K562 (cell line): ENCODE data around the gene MERTK. TPM values are rescaled to one million over a fixed set of nuclear protein-coding genes. Genes with fewer than 3 reads are reported as not detected.
"Not testable (repeated sequence)": the region's sequence is repeated elsewhere in the genome, so short reads cannot be mapped to it uniquely, and the experiment has no call there.

Experiments used
- ATAC-seq: fragments of 200-7000 bp; cut with Tn5 transposase; 3 replicates; pipeline ENCODE4 v1.9.1; 2020; ENCODE audit warnings: moderate library complexity
- BruUV-seq: library from RNA; stranded (reverse); fragments of 400-500 nt; replicated peaks from 2 replicates; lab custom pipeline; 2021; lab: Mats Ljungman, UMichigan
- CTCF ChIA-PET: fragments of 300-600 bp; formaldehyde crosslinking; extraction: SDS; loops from one replicate; lab custom pipeline; 2021; ENCODE audit warnings: low intra/inter-chr PET ratio; lab: Yijun Ruan, JAX
- POLR2A ChIA-PET: fragments of 300-600, 350-650 bp; sonication (Branson Sonifier 250); formaldehyde crosslinking; extraction: SDS; loops from one replicate; lab custom pipeline; 2021; ENCODE audit warnings: antibody characterized with exemption, inconsistent platforms; lab: Yijun Ruan, JAX
- DNase-seq, 4 experiments: peaks; one replicate each; pipeline versions ENCODE4 v3.0.0 to v3.0.0-alpha.2; 2011 to 2018; ENCODE audit warnings: low spot score in 3 of 4, mixed read lengths in 3 of 4; ENCODE audit errors: extremely low read depth in 1 of 4
- FAIRE-seq: peaks from 2 replicates; lab custom pipeline; 2011; peaks lifted over from hg19 to GRCh38; lab: Jason Lieb, UNC
- H2AFZ ChIP-seq: 2 replicates; pipeline ENCODE4 v1.6.0; 2011; ENCODE audit warnings: low read depth, low read length, control low read depth, inconsistent platforms
- H3K27ac ChIP-seq: fragments of 200-600 bp; 3 replicates; pipeline ENCODE4 v1.8.0; 2011; ENCODE audit warnings: low read depth, mild to moderate bottlenecking, control low read depth, inconsistent platforms, low read length, moderate library complexity, mixed read lengths; ENCODE audit errors: extremely low read depth
- H3K27me3 ChIP-seq, 2 experiments: fragments of 300-600 bp in 1 of 2; 2 replicates in 1 of 2; 3 replicates in 1 of 2; pipeline versions ENCODE4 v1.6.0 to v1.8.0; 2011; ENCODE audit warnings: inconsistent platforms in 2 of 2, low read length in 2 of 2, mild to moderate bottlenecking in 1 of 2, mixed read lengths in 1 of 2, moderate library complexity in 1 of 2; ENCODE audit not compliant: control insufficient read depth in 2 of 2, insufficient read depth in 2 of 2
- H3K36me3 ChIP-seq: fragments of 300-600 bp; 3 replicates; pipeline ENCODE4 v1.8.0; 2011; ENCODE audit warnings: mild to moderate bottlenecking, low read length, inconsistent platforms; ENCODE audit not compliant: control insufficient read depth, insufficient read depth
- H3K4me1 ChIP-seq, 2 experiments: fragments of 200-600 bp in 1 of 2; replicated peaks in 1 of 2; 2 replicates in 1 of 2; 3 replicates in 1 of 2; pipeline versions ENCODE4 v1.5.1 to v1.8.0; 2011; ENCODE audit warnings: inconsistent platforms in 2 of 2, low read length in 2 of 2, mild to moderate bottlenecking in 1 of 2, mixed read lengths in 1 of 2, moderate library complexity in 1 of 2; ENCODE audit not compliant: control insufficient read depth in 2 of 2, insufficient read depth in 2 of 2
- H3K4me2 ChIP-seq: 2 replicates; pipeline ENCODE4 v1.6.1; 2011; ENCODE audit warnings: low read length, control low read depth, inconsistent platforms, mixed read lengths; ENCODE audit not compliant: insufficient read depth
- H3K4me3 ChIP-seq: fragments of 200-600 bp; sonication (generic), shearing (Covaris generic); 2 replicates; pipeline ENCODE4 v1.5.1; 2016; ENCODE audit warnings: control low read depth, inconsistent platforms
- H3K79me2 ChIP-seq: fragments of 200-600 bp; 3 replicates; pipeline ENCODE4 v1.8.0; 2011; ENCODE audit warnings: low read length, inconsistent platforms; ENCODE audit not compliant: control insufficient read depth, insufficient read depth
- H3K9ac ChIP-seq, 2 experiments: 2 replicates each; pipeline versions ENCODE4 v1.6.0 to v1.6.1; 2011; ENCODE audit warnings: low read depth in 2 of 2, low read length in 2 of 2, control low read depth in 1 of 2, inconsistent platforms in 1 of 2, mild to moderate bottlenecking in 1 of 2, mixed read lengths in 1 of 2; ENCODE audit not compliant: insufficient read depth in 1 of 2
- H3K9me1 ChIP-seq: one replicate; pipeline ENCODE4 v1.6.0; 2011; ENCODE audit warnings: inconsistent platforms, mild to moderate bottlenecking, low read length, moderate library complexity; ENCODE audit not compliant: control insufficient read depth, insufficient read depth
- H3K9me3 ChIP-seq: replicated peaks from 2 replicates; pipeline ENCODE4 v1.5.1; 2011; ENCODE audit warnings: low read depth, low read length, inconsistent platforms; ENCODE audit not compliant: control insufficient read depth, insufficient read depth
- H4K20me1 ChIP-seq: replicated peaks from 2 replicates; pipeline ENCODE4 v1.6.1; 2011; ENCODE audit warnings: low read length, inconsistent platforms, mixed read lengths; ENCODE audit not compliant: control insufficient read depth, insufficient read depth
- KAT8 ChIP-seq: fragments of 450-650 bp; IDR thresholded peaks from 2 replicates; pipeline ENCODE4 v1.6.1; 2016; ENCODE audit warnings: low read depth, mild to moderate bottlenecking
- MTA2 ChIP-seq: fragments of 450-650 bp; IDR thresholded peaks from 2 replicates; pipeline ENCODE4 v1.6.1; 2016; ENCODE audit warnings: low read depth
- ZC3H4 ChIP-seq: sonication (generic); formaldehyde crosslinking; IDR thresholded peaks from 2 replicates; pipeline ENCODE4 v1.9.0; 2021; ENCODE audit warnings: missing genetic modification reagents, borderline replicate concordance
- ZEB2 ChIP-seq: fragments of 450-650 bp; IDR thresholded peaks from 2 replicates; pipeline ENCODE4 v1.6.1; 2016
- WGBS: fragments of 100-300 bp; shearing (Covaris generic); methylation state at CpG from one replicate; pipeline ENCODE4 v1.1.6; 2016; ENCODE audit warnings: low coverage, mixed read lengths; ENCODE audit not compliant: insufficient coverage; ENCODE audit errors: missing lambda C conversion rate; 5-methylcytosine and 5-hydroxymethylcytosine counted together
- in situ Hi-C: fragments of 300-500 bp; cut with MboI; formaldehyde crosslinking; loops from 4 replicates; pipeline ENCODE4 v1.15.0; 2018; ENCODE audit warnings: inconsistent platforms, mixed read lengths
- intact Hi-C: fragments of 100-400 bp; cut with micrococcal nuclease; formaldehyde crosslinking; loops from 2 replicates; pipeline ENCODE4 v1.14.2; 2022
- polyA plus RNA-seq, 8 experiments: library from polyadenylated mRNA; depleted of rRNA in 4 of 8; stranded (reverse) in 5 of 8; unstranded in 3 of 8; fragments of >200 nt; fragmentation: Nextera tagmentation in 2 of 8; fragmentation: Illumina TruSeq in 1 of 8; extraction: Ambion mirVana in 2 of 8; extraction: Trizol in 1 of 8; gene quantifications; 2 replicates each; pipeline versions ENCODE4 v1.2.1 to v1.2.3, GENCODE V29; 2011 to 2014; ENCODE audit warnings: inconsistent platforms in 1 of 8, missing spikeins in 1 of 8
- total RNA-seq, 7 experiments: library from RNA; depleted of rRNA in 6 of 7; stranded (reverse); fragments of >200 nt in 6 of 7; fragmentation: Illumina TruSeq in 2 of 7; extraction: Trizol in 2 of 7; gene quantifications; 2 replicates each; pipeline versions ENCODE4 v1.2.1 to v1.2.3, GENCODE V29; 2011 to 2021; ENCODE audit warnings: low replicate concordance in 1 of 7

The MERTK gene
- total and polyA plus RNA-seq, 9 of the 15 experiments (the other 6 are each of a cell fraction or from before 2014, with no cell fraction given), result 0.23 to 1.6 (median 0.74) TPM

DNA sequence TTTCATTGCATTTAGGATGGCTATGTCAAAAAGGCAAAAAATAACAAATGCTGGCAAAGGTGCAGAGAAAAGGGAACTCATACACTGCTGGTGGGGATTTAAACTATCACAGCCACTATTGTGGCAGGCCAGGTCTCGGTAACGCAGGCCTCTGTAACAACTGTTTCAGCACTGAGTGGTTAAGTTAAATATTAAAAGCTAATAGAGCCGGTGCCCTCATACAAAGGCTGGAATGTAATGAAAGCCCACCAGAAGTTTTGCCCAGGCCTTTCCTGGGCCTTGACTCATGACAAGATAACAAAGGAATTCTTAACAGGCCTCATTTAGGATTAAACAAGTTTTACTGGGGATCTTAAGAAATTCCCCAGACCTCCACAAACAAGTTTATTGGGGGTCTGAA lies 10.7 kb downstream of the MERTK start:
- 19% methylated on average over 3 of the region's 3 CpGs for WGBS
- no peaks in the 10 kb centered on the region for H3K27me3 ChIP-seq
- POLR2A ChIA-PET, result no interaction called here
- intact Hi-C loops (no loop called here), in situ Hi-C loops (loop anchor here (5.0 to 10.0 kb wide), 2 partner anchors 123 to 676 kb away; partner anchors contain the start of gene CHCHD5)
- no peaks in the 10 kb centered on the region for H4K20me1 ChIP-seq
- no peak for ATAC-seq
- FAIRE-seq, result no peak
- TF ChIP-seq MTA2 (no peak), ZC3H4 (CRISPR knock-in tag) (no peak), KAT8 (no peak), ZEB2 (no peak)
- CTCF ChIA-PET, result no interaction called here
- no peaks in the 10 kb centered on the region for H3K9me1 ChIP-seq
- H2AFZ ChIP-seq, result no peak overlapping the region
- no peak overlapping the region for H3K4me3 ChIP-seq
- H3K36me3 ChIP-seq, result no peaks in the 10 kb centered on the region
- no peaks in the 10 kb centered on the region for H3K9me3 ChIP-seq
- H3K27ac ChIP-seq, result no peak overlapping the region
- DNase-seq, result no peak
- BruUV-seq, result no TSS peak
- H3K9ac ChIP-seq, result no peak overlapping the region
- H3K4me2 ChIP-seq, result no peak overlapping the region
- H3K4me1 ChIP-seq, result peaks cover 6 to 19% of the 10 kb centered on the region in 2 experiments; a peak in 3 of 5 replicates
- no peaks in the 10 kb centered on the region for H3K79me2 ChIP-seq

DNA sequence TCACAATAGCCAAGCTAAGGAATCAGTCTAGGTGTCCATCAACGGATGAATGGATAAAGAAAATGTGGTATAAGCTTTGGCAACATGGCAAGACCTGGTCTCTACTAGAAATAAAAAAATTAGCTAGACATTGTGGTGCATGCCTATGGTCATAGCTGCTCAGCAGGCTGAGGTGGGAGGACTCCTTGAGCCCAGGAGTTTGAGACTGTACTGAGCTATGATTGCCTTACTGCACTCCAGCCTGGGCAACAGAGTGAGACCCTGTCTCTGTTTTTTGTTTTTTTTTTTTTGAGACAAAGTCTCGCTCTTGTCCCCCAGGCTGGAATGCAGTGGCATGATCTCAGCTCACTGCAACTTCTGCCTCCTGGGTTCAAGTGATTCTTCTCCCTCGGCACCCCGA lies 11.6 kb downstream of the MERTK start:
- in situ Hi-C loops, result loop anchor here (5.0 to 10.0 kb wide), 2 partner anchors 122 to 675 kb away; partner anchors contain the start of gene CHCHD5
- H3K4me3 ChIP-seq, H3K9ac ChIP-seq, H3K36me3 ChIP-seq, DNase-seq, ATAC-seq, H3K4me2 ChIP-seq, intact Hi-C loops, CTCF ChIA-PET, FAIRE-seq, BruUV-seq, H3K27me3 ChIP-seq, H3K9me3 ChIP-seq, H3K27ac ChIP-seq, H3K9me1 ChIP-seq, H2AFZ ChIP-seq, H3K79me2 ChIP-seq, H4K20me1 ChIP-seq: not testable (repeated sequence)
- POLR2A ChIA-PET, result interaction anchor here (0.8 to 1.1 kb wide), 2 partner anchors 9 to 11 kb away, joined by 3 read pairs; partner anchors contain the start of gene MERTK
- 38% methylated on average over 4 of the region's 4 CpGs for WGBS
- peaks cover 6 to 15% of the 10 kb centered on the region in 2 experiments; a peak in 3 of 5 replicates for H3K4me1 ChIP-seq
